HG03520 (cell line): ENCODE measurements around the gene ABHD5.

Experiments used
- ATAC-seq: cut with Tn5 transposase; IDR thresholded peaks from one replicate; pipeline ENCODE4 v1.9.1; 2021; ENCODE audit warnings: mild to moderate bottlenecking, moderate library complexity; ENCODE audit not compliant: unreplicated experiment

The ABHD5 gene

GRCh38 chr3:43753741-43754715 is 63.3 kb downstream of the ABHD5 start:
- no peak for ATAC-seq

DNA sequence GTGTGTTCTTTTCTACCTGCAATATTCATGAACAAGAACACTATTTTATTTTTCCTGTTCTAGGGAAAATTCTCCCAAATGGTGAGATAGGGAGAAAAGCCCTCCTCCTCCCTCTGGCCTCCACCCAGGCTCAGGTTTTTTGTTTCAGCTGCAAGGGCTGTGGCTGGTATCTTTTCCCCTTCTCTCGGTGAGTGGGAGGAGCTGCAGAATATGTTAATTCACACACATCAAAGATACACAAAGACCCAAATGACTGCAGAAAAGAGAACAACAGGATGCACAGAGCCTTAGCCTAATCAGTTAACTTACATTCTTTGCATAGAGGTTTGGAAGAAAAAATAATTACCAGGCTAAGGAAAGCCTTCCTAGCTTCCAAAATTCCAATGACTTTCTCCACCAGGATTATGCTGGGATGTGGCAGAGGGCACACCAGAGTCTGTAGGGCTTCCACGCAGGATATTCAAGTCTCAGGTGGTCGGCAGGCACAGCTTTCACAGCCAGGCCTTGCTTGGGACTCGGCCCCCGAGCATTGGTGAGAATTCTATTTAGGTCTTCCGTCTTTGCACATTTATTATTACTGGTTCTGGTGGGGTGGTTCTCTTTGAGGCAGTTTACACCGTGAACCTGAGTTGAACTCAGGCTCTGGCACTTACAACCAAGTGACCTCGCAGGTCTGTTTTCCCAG is 64.9 kb downstream of the ABHD5 start:
- no peak for ATAC-seq

DNA sequence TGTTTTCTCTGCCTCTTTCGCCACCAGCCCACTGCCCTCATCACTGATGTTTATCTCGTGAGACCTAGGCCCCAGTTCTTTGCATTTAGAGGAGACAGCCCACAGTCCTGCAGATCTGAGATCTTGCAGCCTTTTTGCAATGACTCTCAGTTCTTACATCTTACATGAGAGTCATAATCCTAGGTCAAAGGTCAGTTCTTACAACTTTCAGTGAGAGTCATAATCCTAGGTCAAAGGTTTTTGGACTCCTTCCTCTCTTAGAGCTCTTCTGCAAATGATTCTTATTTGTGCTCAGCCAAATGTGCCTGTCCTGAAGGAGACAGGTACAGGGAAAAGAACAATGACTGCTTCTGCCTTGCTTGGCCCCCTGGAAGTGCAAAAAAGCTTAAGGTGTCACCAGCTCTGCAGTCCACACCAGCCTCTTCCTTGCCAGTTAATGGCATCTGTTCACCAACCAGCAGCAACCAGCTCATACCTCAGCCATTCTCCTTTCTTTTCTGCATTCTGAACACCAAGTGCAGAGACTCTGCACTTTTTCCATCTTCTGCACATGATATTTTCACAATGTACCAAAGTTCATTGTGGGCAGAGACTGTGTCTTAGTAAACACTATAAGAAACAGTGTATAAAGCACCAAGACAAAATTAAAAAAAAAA is 67.1 kb downstream of the ABHD5 start:
- no peak for ATAC-seq

- ATAC-seq: no peak
Observed at GRCh38 chr3:43758592-43759225, 68.0 kb downstream of the ABHD5 start.

GRCh38 chr3:43759297-43759782 is 68.6 kb downstream of the ABHD5 start:
- no peak for ATAC-seq

GRCh38 chr3:43759938-43760337 is 69.2 kb downstream of the ABHD5 start:
- no peak for ATAC-seq

GRCh38 chr3:43760938-43761337 is 70.2 kb downstream of the ABHD5 start:
- ATAC-seq: no peak

DNA sequence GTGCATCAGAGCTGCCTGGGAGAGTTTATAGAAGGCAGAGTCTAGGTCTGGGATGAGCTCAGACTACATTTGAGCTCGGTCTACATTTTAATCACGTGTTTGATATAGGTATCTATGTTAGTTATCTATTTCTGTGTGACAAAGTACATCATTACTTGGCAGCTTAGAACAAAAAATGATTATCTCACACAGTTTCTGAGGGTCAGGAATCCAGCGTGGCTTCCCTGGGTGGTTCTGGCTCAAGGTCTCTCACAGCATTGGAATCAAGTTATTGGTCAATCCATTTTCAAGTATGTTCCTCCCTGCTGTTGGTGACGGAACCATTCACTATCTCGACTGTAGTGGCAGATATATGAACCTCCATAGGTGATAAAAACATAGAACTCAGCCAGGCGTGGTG is 71.7 kb downstream of the ABHD5 start:
- ATAC-seq: no peak

- ATAC-seq: no peak
Observed at GRCh38 chr3:43764056-43764455, 73.3 kb downstream of the ABHD5 start.

DNA sequence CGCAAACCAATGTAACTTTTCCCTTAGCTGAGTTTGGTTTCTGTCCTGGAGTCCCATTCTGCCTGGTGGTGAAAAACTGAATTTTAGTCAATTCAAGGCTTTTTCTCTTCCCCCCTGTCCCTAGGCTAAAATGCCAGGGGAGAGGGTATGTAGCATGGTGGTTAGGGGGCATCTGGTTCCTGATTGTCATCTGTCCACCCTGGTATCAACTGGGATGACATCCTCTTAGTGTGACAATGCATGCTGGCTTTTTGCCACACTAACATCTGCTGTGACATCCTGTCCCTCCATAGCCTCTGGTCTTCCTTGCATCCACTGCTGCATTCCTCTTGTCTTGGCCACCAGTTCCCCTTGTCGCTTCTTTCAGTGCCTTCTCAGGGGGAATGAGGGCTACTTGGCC is 73.7 kb downstream of the ABHD5 start:
- no peak for ATAC-seq

DNA sequence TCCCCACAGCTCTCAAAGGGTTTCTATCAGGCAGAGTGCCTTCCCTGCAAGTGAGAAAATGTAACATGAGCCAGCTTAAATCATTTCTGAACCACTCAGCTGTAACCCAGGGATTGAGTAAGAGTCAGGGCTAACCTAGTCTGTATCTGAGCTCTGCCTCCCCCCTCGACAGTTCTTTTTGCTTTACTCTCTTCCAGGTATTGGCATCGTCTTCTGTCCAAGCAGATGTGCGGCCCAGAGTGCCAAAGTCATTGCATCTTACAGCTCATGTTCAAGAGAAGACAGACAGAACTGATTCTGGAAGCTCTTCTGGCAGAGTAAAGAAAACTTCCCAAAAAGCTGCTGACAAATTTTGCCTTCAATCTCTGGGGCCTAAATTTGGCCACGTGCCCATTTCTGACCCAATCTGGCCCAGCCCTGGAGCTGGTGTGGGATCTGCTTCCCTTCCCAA is 74.8 kb downstream of the ABHD5 start:
- ATAC-seq: no peak

GRCh38 chr3:43766672-43767465 is 76.1 kb downstream of the ABHD5 start:
- ATAC-seq: no peak

DNA sequence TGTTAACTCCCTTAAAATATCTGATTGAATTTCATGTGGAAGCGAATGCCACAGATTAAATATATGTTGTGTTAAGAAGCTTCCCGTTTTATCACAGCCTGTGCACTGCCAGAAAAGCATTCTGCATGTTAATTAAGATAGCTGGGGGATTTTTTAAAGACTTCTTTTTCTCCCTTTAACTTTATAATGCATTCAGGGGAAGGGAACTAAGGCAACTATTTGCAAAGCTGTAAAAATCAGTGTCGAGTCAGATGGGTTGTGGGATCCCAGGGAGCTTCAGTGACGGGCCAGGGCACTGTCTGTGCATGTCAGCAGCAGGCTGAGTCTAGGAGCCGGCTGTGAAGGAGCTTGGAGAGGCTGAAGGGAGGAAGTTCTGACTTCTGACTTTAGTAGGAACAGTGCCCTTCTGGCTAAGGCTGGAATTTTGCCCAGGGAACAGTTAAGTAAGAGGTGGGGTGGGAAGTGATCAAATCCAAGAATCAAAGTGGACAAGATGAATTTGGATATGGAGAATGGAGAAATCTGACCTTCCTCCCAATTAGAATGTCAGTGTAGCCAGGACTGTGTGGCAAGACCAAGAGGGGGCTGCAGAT is 77.7 kb downstream of the ABHD5 start:
- no peak for ATAC-seq

GRCh38 chr3:43769097-43769884 is 78.6 kb downstream of the ABHD5 start:
- ATAC-seq: no peak

DNA sequence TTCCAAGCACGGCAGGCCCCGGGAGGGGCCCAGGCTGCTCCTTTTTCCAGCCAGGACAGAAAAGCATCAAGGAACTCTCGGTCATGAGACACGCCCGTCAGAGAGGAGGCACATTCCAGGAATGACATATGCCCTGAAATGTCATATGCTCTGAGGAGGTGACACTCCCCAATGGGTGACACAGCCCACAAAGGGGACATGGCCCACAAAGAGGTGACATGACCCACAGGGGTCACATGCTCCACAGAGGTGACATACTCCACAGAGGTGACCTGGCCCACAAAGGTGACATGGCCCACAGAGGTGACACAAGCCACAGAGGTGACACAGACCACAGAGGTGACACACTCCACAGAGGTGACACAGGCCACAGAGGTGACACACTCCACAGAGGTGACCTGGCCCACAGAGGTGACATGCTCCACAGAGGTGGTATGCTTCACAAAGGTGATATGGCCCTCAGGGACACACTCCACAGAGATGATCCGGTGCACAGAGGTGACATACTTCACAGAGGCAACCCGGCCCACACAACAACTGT is 79.2 kb downstream of the ABHD5 start:
- ATAC-seq: no peak

GRCh38 chr3:43770426-43771103 is 79.8 kb downstream of the ABHD5 start:
- no peak for ATAC-seq

DNA sequence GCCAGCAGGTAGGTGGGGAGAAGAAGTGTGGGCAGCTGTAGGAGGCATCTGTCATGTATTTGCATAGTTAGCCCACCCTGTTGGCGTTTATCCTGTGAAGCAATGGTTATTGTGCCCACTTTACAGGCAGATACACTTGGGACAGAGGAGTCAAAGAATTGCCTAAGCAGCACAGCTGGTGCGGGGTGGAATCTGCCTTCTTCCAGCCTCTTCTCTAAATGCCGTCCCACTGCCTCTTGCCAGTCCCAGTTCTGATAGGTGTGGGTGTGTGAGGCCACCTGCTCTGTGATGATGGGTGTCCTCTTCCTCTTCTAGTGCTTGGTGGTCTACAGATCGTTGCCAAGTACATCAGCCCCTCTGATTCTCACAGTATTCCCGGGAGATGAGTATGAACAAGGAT is 80.9 kb downstream of the ABHD5 start:
- ATAC-seq: no peak
